Peyer's patch (tissue), 4 donors: ENCODE data around the gene ITGA5. TPM values are rescaled to one million over a fixed set of nuclear protein-coding genes. Genes with fewer than 3 reads are reported as not detected.

ENCODE experiments used
- DNase-seq, 3 donors: peaks; one replicate each; pipeline ENCODE4 v3.0.0-alpha.2; 2017 to 2019
- H3K27ac ChIP-seq, 4 donors: fragments of 200-600 bp; sonication (generic); one replicate each; pipeline ENCODE4 v1.5.1; 2016 to 2019
- H3K27me3 ChIP-seq, 2 donors: fragments of 200-600 bp; sonication (generic); one replicate each; pipeline ENCODE4 v1.5.1; 2019
- H3K36me3 ChIP-seq, 3 donors: fragments of 200-600 bp; sonication (generic); one replicate each; pipeline ENCODE4 v1.5.1; 2016 to 2019
- H3K4me1 ChIP-seq, 4 donors: fragments of 200-600 bp; sonication (generic); one replicate each; pipeline ENCODE4 v1.5.1; 2016 to 2019
- H3K4me3 ChIP-seq, 4 donors: fragments of 200-600 bp; sonication (generic); 1 replicate in 3 of 4; 2 replicates in 1 of 4; pipeline ENCODE4 v1.5.1; 2016 to 2019; ENCODE audit warnings: mild to moderate bottlenecking in 1 of 4
- H3K9me3 ChIP-seq, 4 donors: fragments of 200-600 bp; sonication (generic); one replicate each; pipeline ENCODE4 v1.5.1; 2016 to 2019; ENCODE audit warnings: mild to moderate bottlenecking in 1 of 4
- CTCF ChIP-seq, 6 experiments: fragments of 450-650 bp in 4 of 6; fragments of 200-600 bp in 2 of 6; sonication (generic) in 1 of 6; IDR thresholded peaks; one replicate each; pipeline ENCODE4 v1.5.1; 2017 to 2019; ENCODE audit warnings: antibody characterized with exemption in 6 of 6, mild to moderate bottlenecking in 3 of 6, moderate library complexity in 1 of 6
- POLR2A ChIP-seq, 2 donors: fragments of 450-650 bp; IDR thresholded peaks; one replicate each; pipeline ENCODE4 v1.5.1; 2017; ENCODE audit warnings: antibody characterized with exemption in 2 of 2, mild to moderate bottlenecking in 2 of 2, moderate library complexity in 2 of 2
- total RNA-seq, 4 donors: library from RNA; depleted of rRNA; stranded (reverse); fragments of >200 nt; gene quantifications; one replicate each; pipeline ENCODE4 v1.1.0, GENCODE V29; 2016

ITGA5 gene
- total RNA-seq, 4 donors from 2014 or later, result 21.0 to 78.4 (median 44.5) TPM

GRCh38 chr12:54383041-54383609 is 35.9 kb downstream of the ITGA5 start:
- TF ChIP-seq POLR2A (IDR thresholded peaks at IDR 0.05) (no peak), CTCF (IDR thresholded peaks at IDR 0.05) (no peak)
- peak overlapping the region in 2 of 4 donors; percentile 56 to 67 for H3K27ac ChIP-seq
- no peak overlapping the region for H3K4me3 ChIP-seq
- H3K4me1 ChIP-seq, result peaks cover 0 to 30% (median 9%) of the 10 kb centered on the region in 4 donors
- H3K27me3 ChIP-seq, result no peaks in the 10 kb centered on the region
- no peaks in the 10 kb centered on the region for H3K9me3 ChIP-seq
- H3K36me3 ChIP-seq, result no peaks in the 10 kb centered on the region
- DNase-seq, result no peak

GRCh38 chr12:54381136-54381535 is 37.9 kb downstream of the ITGA5 start:
- peaks cover 0 to 16% (median 9%) of the 10 kb centered on the region in 4 donors for H3K4me1 ChIP-seq
- no peak for TF ChIP-seq CTCF (IDR thresholded peaks at IDR 0.05)
- no peak for TF ChIP-seq POLR2A (IDR thresholded peaks at IDR 0.05)
- no peak overlapping the region for H3K27ac ChIP-seq

GRCh38 chr12:54379398-54380201 is 39.5 kb downstream of the ITGA5 start:
- no peaks in the 10 kb centered on the region for H3K9me3 ChIP-seq
- DNase-seq, result peak; percentile 89 to 95 (median 94)
- no peaks in the 10 kb centered on the region for H3K36me3 ChIP-seq
- TF ChIP-seq POLR2A (IDR thresholded peaks at IDR 0.05) (no peak), CTCF (IDR thresholded peaks at IDR 0.05) (peak; percentile 92 to 100 (median 100))
- no peaks in the 10 kb centered on the region for H3K27me3 ChIP-seq
- peaks cover 0 to 9% (median 4%) of the 10 kb centered on the region in 4 donors for H3K4me1 ChIP-seq
- peak overlapping the region; percentile 6 to 56 (median 44) for H3K4me3 ChIP-seq
- peak overlapping the region; percentile 39 to 65 (median 60) for H3K27ac ChIP-seq

More at GRCh38 chr12:54381136-54381535, 37.9 kb downstream of the ITGA5 start:
- H3K36me3 ChIP-seq, result no peaks in the 10 kb centered on the region
- no peak overlapping the region for H3K4me3 ChIP-seq
- no peaks in the 10 kb centered on the region for H3K9me3 ChIP-seq
- H3K27me3 ChIP-seq, result no peaks in the 10 kb centered on the region
- DNase-seq, result no peak

- no peaks in the 10 kb centered on the region for H3K36me3 ChIP-seq
- H3K27ac ChIP-seq, result peak overlapping the region; percentile 39 to 65 (median 60)
- peak in 2 of 3 donors; percentile 75 to 78 for DNase-seq
- peak overlapping the region; percentile 20 to 56 (median 44) for H3K4me3 ChIP-seq
- no peak for TF ChIP-seq POLR2A (IDR thresholded peaks at IDR 0.05)
- TF ChIP-seq CTCF (IDR thresholded peaks at IDR 0.05), result no peak
- no peaks in the 10 kb centered on the region for H3K27me3 ChIP-seq
- H3K4me1 ChIP-seq, result peaks cover 0 to 9% (median 2%) of the 10 kb centered on the region in 4 donors
- H3K9me3 ChIP-seq, result no peaks in the 10 kb centered on the region
These were observed 40.2 kb downstream of the ITGA5 start for GRCh38 chr12:54378796-54379397.

- H3K27ac ChIP-seq, result no peak overlapping the region
- H3K4me1 ChIP-seq, result peaks cover 0 to 9% (median 2%) of the 10 kb centered on the region in 4 donors
These were observed 41.1 kb downstream of the ITGA5 start for GRCh38 chr12:54377797-54378515.

More at GRCh38 chr12:54377797-54378515, 41.1 kb downstream of the ITGA5 start:
- no peak for DNase-seq
- H3K27me3 ChIP-seq, result no peaks in the 10 kb centered on the region
- peak overlapping the region in 1 of 4 donors; percentile 20 for H3K4me3 ChIP-seq
- no peaks in the 10 kb centered on the region for H3K36me3 ChIP-seq
- TF ChIP-seq POLR2A (IDR thresholded peaks at IDR 0.05) (no peak), CTCF (IDR thresholded peaks at IDR 0.05) (no peak)
- no peaks in the 10 kb centered on the region for H3K9me3 ChIP-seq
